ENCODE measurements around the gene EPS8L2. TPM values are rescaled to one million over a fixed set of nuclear protein-coding genes. Genes with fewer than 3 reads are reported as not detected.

The EPS8L2 gene
- total and polyA plus RNA-seq, 2 of the 8 experiments (the other 6 are each of a cell fraction or from before 2014, with no cell fraction given) = 38.5 to 57.0 TPM

DNA sequence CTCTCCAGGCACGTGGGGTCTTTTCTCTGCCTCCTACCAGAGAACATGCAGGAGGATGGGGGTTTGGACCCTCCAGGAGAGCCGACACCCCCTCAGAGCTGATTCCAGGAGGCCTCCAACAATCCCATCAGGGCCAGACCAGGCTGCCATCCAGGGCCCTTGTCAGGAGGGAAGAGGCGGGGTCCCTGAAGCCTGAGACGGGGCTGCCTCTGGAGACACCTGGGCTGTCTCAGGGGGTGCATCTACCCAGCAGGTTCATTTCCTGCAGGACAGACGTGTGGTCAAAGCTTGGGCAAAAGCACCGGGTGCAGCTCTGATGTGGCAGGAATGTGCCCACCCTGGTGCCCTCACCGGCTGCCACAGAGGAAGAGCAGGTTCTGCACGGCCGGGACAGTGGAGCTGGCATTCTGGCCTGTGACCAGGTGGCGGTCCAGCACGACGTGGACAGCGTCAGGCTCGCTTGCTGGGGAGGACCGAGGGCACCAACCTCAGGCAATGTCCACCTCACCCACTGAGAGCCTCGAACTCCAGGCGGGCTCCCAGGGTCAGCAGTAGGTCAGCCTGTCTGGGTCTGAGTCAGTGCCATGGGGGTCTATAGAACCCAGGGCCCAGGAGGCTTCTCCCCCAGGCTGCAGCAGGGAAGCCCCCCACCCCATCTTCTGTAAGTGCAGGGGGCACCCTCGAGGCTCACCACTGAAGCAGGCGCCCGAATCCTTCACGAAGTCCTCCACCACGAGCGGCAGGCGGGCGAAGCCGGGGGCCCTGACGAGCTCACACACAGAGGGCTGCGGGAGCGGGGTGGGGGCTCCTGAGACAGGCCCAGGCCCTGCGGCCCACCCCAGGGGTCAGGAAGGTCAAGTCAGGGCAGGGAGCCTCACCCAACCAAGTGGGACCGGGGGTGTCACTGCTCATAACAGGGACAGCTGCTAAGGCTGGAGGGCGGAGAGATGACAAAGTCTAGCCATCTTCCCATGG is 64.9 kb downstream of the EPS8L2 start:
- CTCF ChIA-PET (ENCODE audit: partially characterized antibody) = interaction anchor here (0.8 to 2.6 kb wide), 7 partner anchors 12 to 47 kb away, joined by 3 to 7 read pairs (median 4); no protein-coding TSS in a partner anchor
- Histone ChIP-seq H3K9ac (replicated peaks in 1 of 4; ENCODE audit: extremely low read depth in 1 of 4, low read depth in 3 of 4, low read length in 3 of 4) (no peak overlapping the region), H3K4ac (replicated peaks; ENCODE audit: insufficient read length, low read depth, low read length) (no peak overlapping the region), H2BK15ac (ENCODE audit: low read length) (no peak overlapping the region), H2BK12ac (ENCODE audit: low read depth, low read length) (no peak overlapping the region), H2BK120ac (replicated peaks; ENCODE audit: low read depth, low read length) (no peak overlapping the region), H3K23me2 (ENCODE audit: low read depth, low read length) (no peaks in the 10 kb centered on the region), H2AFZ (ENCODE audit: low read length) (no peak overlapping the region), H3K4me3 (ENCODE audit: extremely low read depth in 1 of 4, insufficient read depth in 2 of 4, low read depth in 3 of 4, low read length in 4 of 4) (no peak overlapping the region), H3K27me3 (replicated peaks in 1 of 4; ENCODE audit: control insufficient read depth in 3 of 4, extremely low read depth in 1 of 4, insufficient read depth in 3 of 4, low read length in 3 of 4) (no peaks in the 10 kb centered on the region), H3K4me2 (ENCODE audit: insufficient read depth in 1 of 2, low read depth in 2 of 2, low read length in 2 of 2) (no peak overlapping the region), H3K18ac (ENCODE audit: extremely low read depth, low read length) (no peak overlapping the region), H2BK20ac (ENCODE audit: low read length) (no peak overlapping the region), H2BK5ac (ENCODE audit: low read depth, low read length) (no peak overlapping the region), H3K23ac (ENCODE audit: insufficient read length) (no peak overlapping the region), H4K8ac (ENCODE audit: extremely low read depth, insufficient read depth, low read length) (no peak overlapping the region), H3K56ac (replicated peaks; ENCODE audit: insufficient read length, low read depth, low read length) (no peak overlapping the region), H3K79me1 (ENCODE audit: low read depth, low read length) (peaks cover 3% of the 10 kb centered on the region; the same call in 1 of the 2 replicates), H3K9me3 (ENCODE audit: insufficient read depth in 2 of 2, low read depth in 1 of 2, low read length in 1 of 2) (no peaks in the 10 kb centered on the region), H3K4me1 (replicated peaks in 1 of 4; ENCODE audit: control insufficient read depth in 3 of 4, insufficient read depth in 4 of 4, low read length in 3 of 4) (peaks cover 0 to 7% (median 2%) of the 10 kb centered on the region in 4 experiments; a peak in 4 of 7 replicates), H4K5ac (ENCODE audit: insufficient read length, low read depth, low read length) (no peak overlapping the region), H2AK5ac (ENCODE audit: low read depth, low read length) (no peak overlapping the region), H3K14ac (ENCODE audit: insufficient read length) (no peak overlapping the region), H3K27ac (ENCODE audit: low read depth, low read length) (no peak overlapping the region), H3K36me3 (ENCODE audit: control insufficient read depth in 2 of 4, insufficient read depth in 4 of 4, low read length in 3 of 4) (peaks cover 7 to 26% (median 22%) of the 10 kb centered on the region in 4 experiments; a peak in 7 of 8 replicates), H3K79me2 (ENCODE audit: control insufficient read depth in 1 of 2, insufficient read depth in 2 of 2, low read length in 2 of 2) (peaks cover 7 to 34% of the 10 kb centered on the region in 2 experiments; a peak in 3 of 4 replicates), H4K20me1 (replicated peaks in 1 of 2; ENCODE audit: control insufficient read depth in 1 of 2, insufficient read depth in 2 of 2, low read length in 2 of 2) (peaks cover 16 to 36% of the 10 kb centered on the region in 2 experiments), H4K91ac (replicated peaks; ENCODE audit: insufficient read length, low read length) (no peak overlapping the region)
- 90% methylated on average over 29 of the region's 32 CpGs; no CpG with 5 or more reads in 1 of the 2 experiments for WGBS, 2 experiments (ENCODE audit: extremely low coverage in 1 of 2, insufficient coverage in 1 of 2, insufficient read length in 1 of 2, insufficient replicate concordance in 2 of 2, low coverage in 1 of 2, low lambda C conversion rate in 2 of 2, missing lambda C conversion rate in 1 of 2)
- TF ChIP-seq SRF (IDR thresholded peaks at IDR 0.05; ENCODE audit: low read depth, low read length) (no peak), SIRT6 (IDR thresholded peaks at IDR 0.05; ENCODE audit: low read length) (no peak), TBP (IDR thresholded peaks at IDR 0.05; ENCODE audit: low read depth, low read length) (no peak), POU5F1 (IDR thresholded peaks at IDR 0.05; ENCODE audit: low read depth, low read length) (no peak), MAFK (IDR thresholded peaks at IDR 0.05; ENCODE audit: low read depth, low read length) (no peak), RNF2 (IDR thresholded peaks at IDR 0.05; ENCODE audit: borderline replicate concordance, low read depth, low read length, missing control alignments, poor library complexity, severe bottlenecking) (no peak), POLR2A (IDR thresholded peaks at IDR 0.05; ENCODE audit: control extremely low read depth in 1 of 2, low read depth in 2 of 2, low read length in 2 of 2) (no peak), NANOG (IDR thresholded peaks at IDR 0.05; ENCODE audit: insufficient read depth, low read depth, low read length, poor library complexity, severe bottlenecking) (no peak)
- DNase-seq (ENCODE audit: low read depth in 1 of 2, low spot score in 2 of 2) = no peak
- POLR2A ChIA-PET (ENCODE audit: partially characterized antibody) = interaction anchor here (0.7 to 35.3 kb wide), 7 partner anchors 12 to 130 kb away, joined by 3 to 636 read pairs (median 4); partner anchors contain the start of gene TALDO1
- FAIRE-seq = no peak

Measured in H1 (cell line).